OCI-LY7 (cell line): ENCODE results near the gene UNC45B. TPM values are rescaled to one million over a fixed set of nuclear protein-coding genes. Genes with fewer than 3 reads are reported as not detected.

Source experiments
- Bru-seq: library from RNA; stranded (reverse); fragments of 400-500 nt; gene quantifications from one replicate; lab custom pipeline; 2021; lab: Mats Ljungman, UMichigan
- BruChase-seq, 2 experiments: library from RNA; stranded (reverse); fragments of 400-500 nt; gene quantifications; one replicate each; lab custom pipeline; 2021; lab: Mats Ljungman, UMichigan
- BruUV-seq: library from RNA; stranded (reverse); fragments of 400-500 nt; replicated peaks from 2 replicates; lab custom pipeline; 2021; lab: Mats Ljungman, UMichigan
- CTCF ChIA-PET: fragments of 300-600 bp; sonication (Branson Sonifier 250); formaldehyde crosslinking; loops from one replicate; lab custom pipeline; 2022; ENCODE audit warnings: antibody characterized with exemption; ENCODE audit not compliant: unreplicated experiment; lab: Charles Lee
- POLR2A ChIA-PET: fragments of 300-600 bp; sonication (Branson Sonifier 250); formaldehyde crosslinking; loops from one replicate; lab custom pipeline; 2022; ENCODE audit warnings: antibody characterized with exemption; lab: Charles Lee
- DNase-seq: peaks from one replicate; pipeline ENCODE4 v3.0.0-alpha.2; 2015; ENCODE audit warnings: low spot score
- H2AFZ ChIP-seq: fragments of 200-600 bp; sonication (generic), shearing (Covaris generic); 2 replicates; pipeline ENCODE4 v1.6.1; 2014; ENCODE audit warnings: mild to moderate bottlenecking, antibody characterized with exemption, low read length, moderate library complexity
- H3K27ac ChIP-seq: fragments of 200-600 bp; sonication (generic); 2 replicates; pipeline ENCODE4 v1.5.1; 2014; ENCODE audit warnings: mixed run types, low read depth, mild to moderate bottlenecking, moderate library complexity, low read length, inconsistent platforms; ENCODE audit not compliant: poor library complexity, severe bottlenecking
- H3K36me3 ChIP-seq: fragments of 200-600 bp; sonication (generic); 2 replicates; pipeline ENCODE4 v1.6.1; 2014; ENCODE audit warnings: mild to moderate bottlenecking, antibody characterized with exemption, low read length, moderate library complexity, mixed read lengths; ENCODE audit not compliant: insufficient read depth
- H3K4me1 ChIP-seq: fragments of 200-600 bp; sonication (generic); 2 replicates; pipeline ENCODE4 v1.5.1; 2014; ENCODE audit warnings: mild to moderate bottlenecking, low read length; ENCODE audit not compliant: insufficient read depth, poor library complexity, severe bottlenecking
- H3K4me2 ChIP-seq: fragments of 200-600 bp; sonication (generic); 2 replicates; pipeline ENCODE4 v1.6.1; 2014; ENCODE audit warnings: mild to moderate bottlenecking, low read length
- H3K4me3 ChIP-seq: fragments of 200-600 bp; sonication (generic); 2 replicates; pipeline ENCODE4 v1.5.1; 2014; ENCODE audit warnings: mild to moderate bottlenecking, low read depth, low read length; ENCODE audit not compliant: poor library complexity, severe bottlenecking
- H3K79me2 ChIP-seq: fragments of 200-600 bp; sonication (generic); 2 replicates; pipeline ENCODE4 v1.6.1; 2016; ENCODE audit warnings: low read depth, mild to moderate bottlenecking, low read length, moderate library complexity, mixed read lengths; ENCODE audit not compliant: insufficient read depth
- H3K9me2 ChIP-seq: fragments of 200-600 bp; sonication (generic); 2 replicates; pipeline ENCODE4 v1.6.1; 2016; ENCODE audit warnings: mild to moderate bottlenecking, low read length, mixed read lengths; ENCODE audit not compliant: insufficient read depth
- H3K9me3 ChIP-seq: fragments of 200-600 bp; sonication (generic); 2 replicates; pipeline ENCODE4 v1.6.1; 2014; ENCODE audit warnings: mild to moderate bottlenecking, mixed run types, low read length, mixed read lengths
- H4K20me1 ChIP-seq: fragments of 200-600 bp; sonication (generic); 2 replicates; pipeline ENCODE4 v1.6.1; 2014; ENCODE audit warnings: mild to moderate bottlenecking, antibody characterized with exemption, low read length, moderate library complexity, mixed read lengths; ENCODE audit not compliant: insufficient read depth
- CTCF ChIP-seq: fragments of 200-600 bp; sonication (generic); conservative IDR thresholded peaks from 2 replicates; pipeline ENCODE4 v1.5.1; 2014; ENCODE audit warnings: mild to moderate bottlenecking, antibody characterized with exemption, low read length, moderate library complexity, mixed read lengths
- EZH2phosphoT487 ChIP-seq: fragments of 200-600 bp; sonication (generic); IDR thresholded peaks from 2 replicates; pipeline ENCODE4 v1.6.1; 2018; ENCODE audit warnings: low read depth, borderline replicate concordance, mild to moderate bottlenecking, mixed run types, antibody characterized with exemption, low read length, moderate library complexity, mixed read lengths
- intact Hi-C: fragments of 100-400 bp; cut with micrococcal nuclease; formaldehyde crosslinking; loops from one replicate; pipeline ENCODE4 v1.10.0; 2022; ENCODE audit not compliant: unreplicated experiment
- long read RNA-seq: library from polyadenylated mRNA; stranded (forward); transcript quantifications from one replicate; pipeline ENCODE4 v2.0.0, GENCODE V29; 2022
- total RNA-seq, 2 experiments: library from RNA; depleted of rRNA in 1 of 2; stranded (reverse); fragments of >200 nt in 1 of 2; shearing (Covaris generic) in 1 of 2; gene quantifications; 2 replicates each; pipeline ENCODE4 v1.2.3, GENCODE V29; 2014 to 2022

Gene UNC45B
- total RNA-seq (2014; rRNA removed; shearing (Covaris generic)) (not detected in 2 replicates), total RNA-seq (2022) (not detected in 2 replicates), Bru-seq, nascent RNA (not detected), BruChase-seq, experiment 1, labeled RNA remaining after a 6-hour chase (percentile 2 among the genes with signal in this experiment), BruChase-seq, experiment 2, labeled RNA remaining after a 2-hour chase (not detected)
- long read RNA-seq, result 0 reads

- Histone ChIP-seq H3K27ac (no peak within 1 kb of the TSS), H2AFZ (no peak within 1 kb of the TSS), H3K79me2 (no peaks in the 10 kb centered on the region), H3K4me1 (no peaks in the 10 kb centered on the region), H3K9me3 (no peaks in the 10 kb centered on the region), H3K4me2 (no peak within 1 kb of the TSS), H3K4me3 (no peak within 1 kb of the TSS), H4K20me1 (no peaks in the 10 kb centered on the region), H3K36me3 (no peaks in the 10 kb centered on the region), H3K9me2 (no peaks in the 10 kb centered on the region)
- POLR2A ChIA-PET, result interaction anchor here (0.5 kb wide), 1 partner anchor 786 kb away, joined by 7 read pairs; no protein-coding TSS in a partner anchor
- intact Hi-C loops, result no loop called here
- CTCF ChIA-PET, result no interaction called here
- TF ChIP-seq CTCF (no peak), EZH2phosphoT487 (no peak)
- DNase-seq, result no peak
- BruUV-seq, result no TSS peak
Measured at GRCh38 chr17:35147375-35147905, at the start of gene UNC45B. UNC45B (plus strand) TSS chr17:35147817; CDS start chr17:35148264, 447 bp downstream.

- Histone ChIP-seq H4K20me1 (no peaks in the 10 kb centered on the region), H3K27ac (no peak overlapping the region), H3K9me2 (no peaks in the 10 kb centered on the region), H3K4me1 (no peaks in the 10 kb centered on the region), H3K36me3 (peaks cover 67% of the 10 kb centered on the region), H3K9me3 (no peaks in the 10 kb centered on the region), H3K79me2 (no peaks in the 10 kb centered on the region), H2AFZ (no peak overlapping the region), H3K4me2 (no peak overlapping the region), H3K4me3 (no peak overlapping the region)
- ChIA-PET CTCF (no interaction called here), POLR2A (interaction anchor here (0.6 kb wide), 1 partner anchor 409 kb away, joined by 4 read pairs; no protein-coding TSS in a partner anchor)
- TF ChIP-seq EZH2phosphoT487, result no peak
- TF ChIP-seq CTCF, result no peak
- no TSS peak for BruUV-seq
- DNase-seq, result no peak
- intact Hi-C loops, result no loop called here
Measured at GRCh38 chr17:35099908-35100307, 47.7 kb upstream of the UNC45B start.

- Histone ChIP-seq H3K4me2 (no peak overlapping the region), H3K4me1 (no peaks in the 10 kb centered on the region), H3K9me3 (no peaks in the 10 kb centered on the region), H3K79me2 (no peaks in the 10 kb centered on the region), H3K27ac (no peak overlapping the region), H3K4me3 (no peak overlapping the region), H3K36me3 (peaks cover 78% of the 10 kb centered on the region), H2AFZ (no peak overlapping the region), H3K9me2 (no peaks in the 10 kb centered on the region), H4K20me1 (no peaks in the 10 kb centered on the region)
- ChIA-PET POLR2A (no interaction called here), CTCF (no interaction called here)
- no TSS peak for BruUV-seq
- no peak for TF ChIP-seq CTCF
- intact Hi-C loops, result no loop called here
- DNase-seq, result no peak
Measured at GRCh38 chr17:35101036-35101435, 46.6 kb upstream of the UNC45B start.
